A549 (cell line): ENCODE measurements around the gene NUDT6.

Source experiments
- EHMT2 ChIP-seq: fragments of 200-600 bp; sonication (generic); IDR thresholded peaks from 2 replicates; pipeline ENCODE4 v1.6.1; 2016; ENCODE audit warnings: antibody characterized with exemption, low read depth, mild to moderate bottlenecking, moderate library complexity
- FOSL2 ChIP-seq, 2 experiments: fragments of 450-650 bp in 1 of 2; fragments of >200 bp in 1 of 2; sonication (Bioruptor Twin) in 1 of 2; formaldehyde crosslinking; IDR thresholded peaks; 2 replicates each; pipeline versions ENCODE4 v1.5.0 to v1.6.1; 2016 to 2020; ENCODE audit warnings: mild to moderate bottlenecking in 1 of 2, moderate library complexity in 1 of 2
- HOXA7 ChIP-seq: fragments of 250-450 bp; sonication (Bioruptor Pico); IDR thresholded peaks from 2 replicates; pipeline ENCODE4 v1.5.0; 2020; ENCODE audit warnings: mild to moderate bottlenecking, moderate library complexity
- POLR2A ChIP-seq: IDR thresholded peaks from 2 replicates; pipeline ENCODE4 v1.6.1; 2012; ENCODE audit warnings: mild to moderate bottlenecking, low read length
- RCOR1 ChIP-seq: fragments of 150-350 bp; IDR thresholded peaks from 2 replicates; pipeline ENCODE4 v1.6.1; 2014; ENCODE audit warnings: antibody characterized with exemption, low read length, low read depth
- TP53 ChIP-seq: fragments of 250-450 bp; sonication (Bioruptor Pico); IDR thresholded peaks from 2 replicates; pipeline ENCODE4 v1.5.0; 2021; ENCODE audit warnings: mild to moderate bottlenecking, moderate library complexity
- TF ChIP-seq, protein P1 (sequence below): fragments of >200 bp; sonication (Bioruptor Twin); formaldehyde crosslinking; IDR thresholded peaks from 3 replicates; pipeline ENCODE4 v1.5.1; 2016

DNA sequence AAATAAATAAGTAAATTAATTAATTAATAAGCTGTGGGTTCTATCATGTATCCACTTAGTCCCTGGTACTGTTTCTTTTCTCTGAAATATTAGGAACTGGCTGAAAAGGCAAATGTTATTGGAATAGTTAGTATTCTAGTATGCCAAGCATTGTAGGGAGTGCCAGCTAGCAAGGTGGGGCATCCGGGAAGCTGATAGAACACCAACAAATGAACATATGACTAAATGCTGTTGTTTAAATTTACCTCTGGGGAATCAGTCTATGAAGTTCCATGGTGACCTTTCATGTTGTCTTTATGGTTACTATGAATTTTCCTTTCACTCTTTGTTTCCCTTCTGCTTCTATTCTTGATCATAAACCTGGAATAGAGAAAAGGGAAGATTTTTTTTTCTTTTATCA, 32.7 kb downstream of the NUDT6 start:
- TF ChIP-seq, protein P1, sequence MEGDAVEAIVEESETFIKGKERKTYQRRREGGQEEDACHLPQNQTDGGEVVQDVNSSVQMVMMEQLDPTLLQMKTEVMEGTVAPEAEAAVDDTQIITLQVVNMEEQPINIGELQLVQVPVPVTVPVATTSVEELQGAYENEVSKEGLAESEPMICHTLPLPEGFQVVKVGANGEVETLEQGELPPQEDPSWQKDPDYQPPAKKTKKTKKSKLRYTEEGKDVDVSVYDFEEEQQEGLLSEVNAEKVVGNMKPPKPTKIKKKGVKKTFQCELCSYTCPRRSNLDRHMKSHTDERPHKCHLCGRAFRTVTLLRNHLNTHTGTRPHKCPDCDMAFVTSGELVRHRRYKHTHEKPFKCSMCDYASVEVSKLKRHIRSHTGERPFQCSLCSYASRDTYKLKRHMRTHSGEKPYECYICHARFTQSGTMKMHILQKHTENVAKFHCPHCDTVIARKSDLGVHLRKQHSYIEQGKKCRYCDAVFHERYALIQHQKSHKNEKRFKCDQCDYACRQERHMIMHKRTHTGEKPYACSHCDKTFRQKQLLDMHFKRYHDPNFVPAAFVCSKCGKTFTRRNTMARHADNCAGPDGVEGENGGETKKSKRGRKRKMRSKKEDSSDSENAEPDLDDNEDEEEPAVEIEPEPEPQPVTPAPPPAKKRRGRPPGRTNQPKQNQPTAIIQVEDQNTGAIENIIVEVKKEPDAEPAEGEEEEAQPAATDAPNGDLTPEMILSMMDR = no peak
- TF ChIP-seq POLR2A = no peak
- TF ChIP-seq TP53 (CRISPR knock-in tag) = no peak
- no peak for TF ChIP-seq EHMT2
- TF ChIP-seq HOXA7 (CRISPR knock-in tag) = no peak
- no peak for TF ChIP-seq FOSL2 (IDR thresholded peaks at IDR 0.05)
- TF ChIP-seq FOSL2 (CRISPR knock-in tag; IDR thresholded peaks at IDR 0.05) = no peak
- no peak for TF ChIP-seq RCOR1
